Neural progenitor cell (in vitro differentiated cells): ENCODE results near the gene LRRC8D. TPM values are rescaled to one million over a fixed set of nuclear protein-coding genes. Genes with fewer than 3 reads are reported as not detected.

ENCODE experiments used
- DNase-seq: peaks from one replicate; pipeline ENCODE4 v3.0.0-alpha.2; 2016; ENCODE audit warnings: low spot score
- H2AFZ ChIP-seq: fragments of 200-600 bp; sonication (generic); replicated peaks from 2 replicates; pipeline ENCODE4 v1.6.1; 2016; ENCODE audit warnings: antibody characterized with exemption
- H3F3A ChIP-seq: fragments of 200-600 bp; sonication (generic); 2 replicates; pipeline ENCODE4 v1.6.1; 2016; ENCODE audit warnings: antibody characterized with exemption, low read depth
- H3K27ac ChIP-seq: fragments of 200-600 bp; sonication (generic); 2 replicates; pipeline ENCODE4 v1.5.1; 2016; ENCODE audit warnings: mild to moderate bottlenecking
- H3K27me3 ChIP-seq: fragments of 200-600 bp; sonication (generic); 2 replicates; pipeline ENCODE4 v1.6.1; 2016; ENCODE audit warnings: mild to moderate bottlenecking, moderate library complexity
- H3K36me3 ChIP-seq: fragments of 200-600 bp; sonication (generic); 2 replicates; pipeline ENCODE4 v1.5.1; 2016
- H3K4me1 ChIP-seq: fragments of 200-600 bp; sonication (generic); 2 replicates; pipeline ENCODE4 v1.6.1; 2016; ENCODE audit warnings: mixed run types
- H3K4me2 ChIP-seq: fragments of 200-600 bp; sonication (generic); 2 replicates; pipeline ENCODE4 v1.6.1; 2016
- H3K4me3 ChIP-seq: fragments of 200-600 bp; sonication (generic); 2 replicates; pipeline ENCODE4 v1.5.1; 2016
- H3K79me2 ChIP-seq: fragments of 200-600 bp; sonication (generic); 2 replicates; pipeline ENCODE4 v1.6.1; 2016; ENCODE audit warnings: low read depth
- H3K9ac ChIP-seq: fragments of 200-600 bp; sonication (generic); 2 replicates; pipeline ENCODE4 v1.6.1; 2016
- H3K9me3 ChIP-seq: fragments of 200-600 bp; sonication (generic); 2 replicates; pipeline ENCODE4 v1.5.1; 2016; ENCODE audit warnings: low read depth
- H4K20me1 ChIP-seq: fragments of 200-600 bp; sonication (generic); 2 replicates; pipeline ENCODE4 v1.6.1; 2016; ENCODE audit warnings: low read depth
- H3K27ac Mint-ChIP-seq: 3 replicates; pipeline ENCODE4 v1.8.0; 2021; ENCODE audit warnings: mixed read lengths
- H3K27me3 Mint-ChIP-seq: 2 replicates; pipeline ENCODE4 v1.8.0; 2022; ENCODE audit warnings: low read depth, mild to moderate bottlenecking, inconsistent platforms, moderate library complexity, mixed read lengths; ENCODE audit not compliant: insufficient read depth
- H3K36me3 Mint-ChIP-seq: 3 replicates; pipeline ENCODE4 v1.8.0; 2021; ENCODE audit warnings: mixed read lengths
- H3K4me1 Mint-ChIP-seq: 3 replicates; pipeline ENCODE4 v1.8.0; 2021; ENCODE audit warnings: mixed read lengths
- H3K4me3 Mint-ChIP-seq: 3 replicates; pipeline ENCODE4 v1.8.0; 2021; ENCODE audit warnings: mild to moderate bottlenecking, moderate library complexity, mixed read lengths
- H3K9me3 Mint-ChIP-seq: 3 replicates; pipeline ENCODE4 v1.8.0; 2020; ENCODE audit warnings: mixed read lengths
- EZH2 ChIP-seq: fragments of 200-600 bp; sonication (generic); IDR thresholded peaks from 2 replicates; pipeline ENCODE4 v1.6.1; 2017; ENCODE audit warnings: antibody characterized with exemption, mild to moderate bottlenecking, moderate library complexity
- EZH2phosphoT487 ChIP-seq: fragments of 200-600 bp; sonication (generic); IDR thresholded peaks from 2 replicates; pipeline ENCODE4 v1.6.1; 2017; ENCODE audit warnings: antibody characterized with exemption
- total RNA-seq: library from RNA; depleted of rRNA; stranded (reverse); fragments of >200 nt; gene quantifications from 2 replicates; pipeline ENCODE4 v1.2.3, GENCODE V29; 2015; ENCODE audit warnings: low replicate concordance
- TF ChIP-seq, protein P1 (sequence below): fragments of 200-600 bp; sonication (generic); IDR thresholded peaks from 2 replicates; pipeline ENCODE4 v1.5.1; 2017; ENCODE audit warnings: antibody characterized with exemption, mild to moderate bottlenecking

LRRC8D gene
- total RNA-seq, 1 donor from 2014 or later: 55.7 TPM

DNA sequence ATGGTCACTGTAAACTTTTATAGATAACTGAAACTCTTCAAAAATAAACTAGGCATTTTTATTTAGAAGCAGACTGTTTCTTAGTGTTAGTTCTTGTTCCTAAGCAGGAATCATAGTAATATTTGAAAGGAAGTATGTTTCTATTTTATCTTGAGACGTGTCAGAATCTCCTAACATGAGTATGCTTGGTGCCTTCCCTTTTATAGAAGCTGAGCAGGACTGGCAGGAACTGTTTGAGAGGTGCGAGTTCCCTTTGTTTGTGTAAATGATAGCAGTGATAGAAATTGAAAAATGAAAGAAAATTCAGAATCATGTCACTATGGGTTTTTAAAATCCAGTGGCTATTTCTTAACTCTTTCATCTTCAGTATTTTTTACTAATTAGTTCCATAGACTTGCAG lies 56.9 kb downstream of the LRRC8D start:
- Histone ChIP-seq H3K9ac (no peak overlapping the region), H3K79me2 (peaks cover 75% of the 10 kb centered on the region), H3K4me3 (no peak overlapping the region), H3F3A (no peaks in the 10 kb centered on the region), H2AFZ (no peak overlapping the region), H3K9me3 (no peaks in the 10 kb centered on the region), H3K4me1 (no peaks in the 10 kb centered on the region), H3K27me3 (no peaks in the 10 kb centered on the region), H3K36me3 (no peaks in the 10 kb centered on the region), H3K27ac (no peak overlapping the region), H3K4me2 (no peak overlapping the region), H4K20me1 (peaks cover 29% of the 10 kb centered on the region)
- Mint-ChIP-seq H3K27ac (no peak overlapping the region), H3K36me3 (peaks cover 23% of the 10 kb centered on the region), H3K27me3 (peaks cover 4% of the 10 kb centered on the region), H3K4me1 (peaks cover 9% of the 10 kb centered on the region), H3K4me3 (no peak overlapping the region), H3K9me3 (peaks cover 6% of the 10 kb centered on the region)
- no peak for DNase-seq
- no peak for TF ChIP-seq EZH2phosphoT487

DNA sequence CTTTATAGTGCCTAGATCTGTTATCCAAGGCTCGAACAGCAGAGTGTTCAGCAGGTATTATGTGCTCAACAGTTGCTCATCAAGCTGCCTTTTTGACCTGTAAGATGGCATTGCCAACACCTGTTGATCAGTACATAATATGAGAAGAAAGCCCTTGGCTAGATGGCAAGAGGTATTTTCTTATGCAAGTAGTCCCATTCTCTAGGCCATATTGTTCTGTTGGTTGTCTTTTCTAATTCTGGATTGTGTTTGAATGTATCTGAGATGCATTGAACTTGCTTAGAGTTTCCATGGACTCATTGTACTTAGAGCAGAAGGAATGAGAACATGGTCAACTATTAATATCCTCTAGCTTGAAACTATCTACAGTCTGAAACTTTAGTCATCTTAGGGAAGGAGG lies 57.4 kb downstream of the LRRC8D start:
- H3K27me3 Mint-ChIP-seq: peaks cover 4% of the 10 kb centered on the region
- no peak overlapping the region for H3K9ac ChIP-seq
- no peaks in the 10 kb centered on the region for H3K27me3 ChIP-seq
- no peak overlapping the region for H3K27ac ChIP-seq
- H3K36me3 Mint-ChIP-seq: peaks cover 25% of the 10 kb centered on the region
- H3K4me1 ChIP-seq: no peaks in the 10 kb centered on the region
- no peak overlapping the region for H2AFZ ChIP-seq
- no peak for DNase-seq
- peaks cover 73% of the 10 kb centered on the region for H3K79me2 ChIP-seq
- H3K27ac Mint-ChIP-seq: no peak overlapping the region
- peaks cover 27% of the 10 kb centered on the region for H4K20me1 ChIP-seq
- TF ChIP-seq, protein P1, sequence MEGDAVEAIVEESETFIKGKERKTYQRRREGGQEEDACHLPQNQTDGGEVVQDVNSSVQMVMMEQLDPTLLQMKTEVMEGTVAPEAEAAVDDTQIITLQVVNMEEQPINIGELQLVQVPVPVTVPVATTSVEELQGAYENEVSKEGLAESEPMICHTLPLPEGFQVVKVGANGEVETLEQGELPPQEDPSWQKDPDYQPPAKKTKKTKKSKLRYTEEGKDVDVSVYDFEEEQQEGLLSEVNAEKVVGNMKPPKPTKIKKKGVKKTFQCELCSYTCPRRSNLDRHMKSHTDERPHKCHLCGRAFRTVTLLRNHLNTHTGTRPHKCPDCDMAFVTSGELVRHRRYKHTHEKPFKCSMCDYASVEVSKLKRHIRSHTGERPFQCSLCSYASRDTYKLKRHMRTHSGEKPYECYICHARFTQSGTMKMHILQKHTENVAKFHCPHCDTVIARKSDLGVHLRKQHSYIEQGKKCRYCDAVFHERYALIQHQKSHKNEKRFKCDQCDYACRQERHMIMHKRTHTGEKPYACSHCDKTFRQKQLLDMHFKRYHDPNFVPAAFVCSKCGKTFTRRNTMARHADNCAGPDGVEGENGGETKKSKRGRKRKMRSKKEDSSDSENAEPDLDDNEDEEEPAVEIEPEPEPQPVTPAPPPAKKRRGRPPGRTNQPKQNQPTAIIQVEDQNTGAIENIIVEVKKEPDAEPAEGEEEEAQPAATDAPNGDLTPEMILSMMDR: no peak
- TF ChIP-seq EZH2phosphoT487: no peak
- TF ChIP-seq EZH2: no peak
- H3F3A ChIP-seq: no peaks in the 10 kb centered on the region
- H3K9me3 ChIP-seq: no peaks in the 10 kb centered on the region
- no peak overlapping the region for H3K4me3 ChIP-seq
- peaks cover 8% of the 10 kb centered on the region for H3K4me1 Mint-ChIP-seq
- no peak overlapping the region for H3K4me2 ChIP-seq
- H3K36me3 ChIP-seq: no peaks in the 10 kb centered on the region
- H3K9me3 Mint-ChIP-seq: peaks cover 6% of the 10 kb centered on the region
- no peak overlapping the region for H3K4me3 Mint-ChIP-seq

DNA sequence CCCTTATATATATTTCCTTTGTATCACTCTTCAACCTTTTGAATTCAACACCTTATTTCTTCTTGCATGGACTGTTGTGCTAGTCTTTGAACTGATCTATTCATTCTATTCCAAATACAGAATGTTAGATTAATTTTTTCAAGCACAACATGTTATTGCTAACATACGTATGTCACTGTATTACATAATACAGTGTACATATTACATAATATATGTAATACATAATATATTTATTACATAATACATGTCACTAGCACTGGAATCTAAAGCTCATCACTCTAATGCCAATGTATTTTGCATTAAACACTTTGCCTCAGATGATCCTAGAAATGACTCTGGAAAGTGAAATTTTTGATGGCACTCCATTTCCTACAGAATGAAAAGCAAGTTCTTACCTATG lies 59.8 kb downstream of the LRRC8D start:
- TF ChIP-seq, protein P1: no peak
- TF ChIP-seq EZH2 (no peak), EZH2phosphoT487 (no peak)
- no peak for DNase-seq
- Mint-ChIP-seq H3K4me1 (no peaks in the 10 kb centered on the region), H3K9me3 (peaks cover 6% of the 10 kb centered on the region), H3K4me3 (no peak overlapping the region), H3K27ac (no peak overlapping the region), H3K36me3 (peaks cover 25% of the 10 kb centered on the region), H3K27me3 (peaks cover 4% of the 10 kb centered on the region)
- Histone ChIP-seq H3K9me3 (no peaks in the 10 kb centered on the region), H3K9ac (no peak overlapping the region), H3K36me3 (no peaks in the 10 kb centered on the region), H3F3A (no peaks in the 10 kb centered on the region), H3K4me2 (no peak overlapping the region), H3K4me1 (no peaks in the 10 kb centered on the region), H3K27me3 (no peaks in the 10 kb centered on the region), H3K4me3 (no peak overlapping the region), H3K79me2 (peaks cover 72% of the 10 kb centered on the region), H4K20me1 (peaks cover 23% of the 10 kb centered on the region), H3K27ac (no peak overlapping the region), H2AFZ (no peak overlapping the region)

DNA sequence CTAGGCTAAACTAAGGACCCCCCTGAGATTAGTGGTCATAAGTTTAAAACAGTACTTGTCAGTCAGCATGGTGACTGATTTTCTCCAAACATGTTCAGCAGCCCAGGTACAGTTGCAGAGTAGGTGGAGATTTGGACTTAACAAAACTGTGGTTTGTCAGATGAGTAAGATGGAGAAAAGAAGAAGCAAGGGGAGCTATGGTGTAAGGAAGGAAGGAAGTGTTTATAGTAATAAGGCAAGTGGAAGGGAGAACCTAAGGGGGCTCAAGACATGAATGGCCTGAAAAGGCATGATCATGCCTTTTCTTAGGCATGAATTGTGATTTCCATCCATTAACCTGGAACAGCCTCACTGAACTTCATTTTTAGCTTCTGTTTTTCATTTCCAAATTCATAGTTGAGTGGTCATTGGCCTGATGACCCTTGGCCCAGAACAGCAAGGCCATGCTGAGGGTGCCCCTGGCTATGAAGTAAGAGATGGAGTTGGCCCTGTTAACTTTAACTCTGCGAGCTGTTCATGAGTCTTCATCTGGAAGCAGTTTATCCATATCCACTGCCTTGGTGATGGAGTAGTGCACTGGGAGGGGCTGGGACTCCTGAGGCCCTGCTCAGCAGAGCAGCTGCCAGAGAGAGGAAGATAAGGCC lies 60.7 kb downstream of the LRRC8D start:
- Mint-ChIP-seq H3K4me3 (no peak overlapping the region), H3K27ac (no peak overlapping the region), H3K9me3 (peaks cover 6% of the 10 kb centered on the region), H3K4me1 (no peaks in the 10 kb centered on the region), H3K36me3 (peaks cover 25% of the 10 kb centered on the region), H3K27me3 (peaks cover 4% of the 10 kb centered on the region)
- Histone ChIP-seq H3K4me1 (no peaks in the 10 kb centered on the region), H3K9me3 (no peaks in the 10 kb centered on the region), H3K27me3 (no peaks in the 10 kb centered on the region), H3K36me3 (peaks cover 3% of the 10 kb centered on the region), H2AFZ (no peak overlapping the region), H3F3A (no peaks in the 10 kb centered on the region), H3K9ac (no peak overlapping the region), H3K4me3 (no peak overlapping the region), H3K4me2 (no peak overlapping the region), H3K27ac (no peak overlapping the region), H4K20me1 (peaks cover 23% of the 10 kb centered on the region), H3K79me2 (peaks cover 72% of the 10 kb centered on the region)
- no peak for TF ChIP-seq EZH2phosphoT487
- no peak for TF ChIP-seq EZH2
- TF ChIP-seq, protein P1: no peak
- no peak for DNase-seq
